SK-N-MC (cell line): Measurements from ENCODE around the gene HOXB4.

Experiments
- EZH2 ChIP-seq: fragments of 200-600 bp; sonication (generic); IDR thresholded peaks from one replicate; pipeline ENCODE4 v1.6.1; 2017; ENCODE audit warnings: antibody characterized with exemption
- POLR2AphosphoS5 ChIP-seq: IDR thresholded peaks from 2 replicates; pipeline ENCODE4 v1.6.1; 2012; ENCODE audit warnings: mild to moderate bottlenecking, low read depth, low read length, borderline replicate concordance

DNA sequence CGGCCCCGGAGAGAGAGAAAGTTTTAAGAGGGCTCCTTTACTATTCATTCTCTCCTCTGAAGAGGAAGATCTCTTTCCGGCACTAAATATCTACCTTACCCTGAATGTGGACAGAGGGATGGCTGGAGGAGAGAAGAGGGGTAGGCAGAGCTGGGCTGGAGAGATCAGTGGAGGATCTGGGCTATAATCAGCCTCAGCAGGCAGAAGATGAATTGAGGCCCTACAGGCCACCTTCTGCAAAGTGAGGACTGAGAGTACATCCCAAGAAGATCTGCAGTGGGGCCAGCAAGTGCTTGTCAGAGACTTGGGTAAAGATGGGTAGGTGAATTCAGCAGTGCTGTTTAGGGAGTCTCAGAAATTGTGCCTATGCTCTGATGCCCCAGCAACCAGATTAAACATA, 40.8 kb downstream of the HOXB4 start:
- TF ChIP-seq EZH2 (no peak), POLR2AphosphoS5 (no peak)
